ENCODE measurements around the gene HNRNPDL.
A peak's percentile ranks its signal among the peaks of the same experiment; 100 is the strongest.
"Not testable (repeated sequence)": the region's sequence is repeated elsewhere in the genome, so short reads cannot be mapped to it uniquely, and the experiment has no call there.

Gene HNRNPDL

GRCh38 chr4:82432596-82432995 is 2.3 kb upstream of the HNRNPDL start:
- DNase-seq (ENCODE audit: low read depth) = no peak

- no peak for DNase-seq (ENCODE audit: low read depth)
Measured at GRCh38 chr4:82431831-82432230, 1.6 kb upstream of the HNRNPDL start.

- no peak for DNase-seq (ENCODE audit: low read depth)
Measured at GRCh38 chr4:82430964-82431745, 893 bp upstream of the HNRNPDL start.

GRCh38 chr4:82429728-82430192 is 502 bp downstream of the HNRNPDL start:
- no peak for DNase-seq (ENCODE audit: low read depth)

- DNase-seq (ENCODE audit: low read depth) = peak; percentile 29
Measured at GRCh38 chr4:82428969-82429727, 1.1 kb downstream of the HNRNPDL start.

GRCh38 chr4:82428526-82428968 is 1.7 kb downstream of the HNRNPDL start:
- no peak for DNase-seq (ENCODE audit: low read depth)

GRCh38 chr4:82425478-82425877 is 4.8 kb downstream of the HNRNPDL start:
- DNase-seq (ENCODE audit: low read depth) = no peak

GRCh38 chr4:82423245-82424054 is 6.8 kb downstream of the HNRNPDL start:
- DNase-seq (ENCODE audit: low read depth) = no peak

GRCh38 chr4:82422616-82423015 is 7.6 kb downstream of the HNRNPDL start:
- DNase-seq (ENCODE audit: low read depth) = no peak

GRCh38 chr4:82421796-82422560 is 8.3 kb downstream of the HNRNPDL start:
- no peak for DNase-seq (ENCODE audit: low read depth)

- DNase-seq (ENCODE audit: low read depth) = no peak
Measured at GRCh38 chr4:82419451-82419850, 10.8 kb downstream of the HNRNPDL start.

GRCh38 chr4:82415922-82416365 is 14.3 kb downstream of the HNRNPDL start:
- no peak for DNase-seq (ENCODE audit: low read depth)

- DNase-seq (ENCODE audit: low read depth) = not testable (repeated sequence)
Measured at GRCh38 chr4:82415061-82415460, 15.2 kb downstream of the HNRNPDL start.

- no peak for DNase-seq (ENCODE audit: low read depth)
Measured at GRCh38 chr4:82403725-82404124, 26.5 kb downstream of the HNRNPDL start.

GRCh38 chr4:82402196-82402775 is 28.0 kb downstream of the HNRNPDL start:
- DNase-seq (ENCODE audit: low read depth) = no peak

- no peak for DNase-seq (ENCODE audit: low read depth)
Measured at GRCh38 chr4:82401600-82401999, 28.7 kb downstream of the HNRNPDL start.

- no peak for DNase-seq (ENCODE audit: low read depth)
Measured at GRCh38 chr4:82398263-82398662, 32.0 kb downstream of the HNRNPDL start.

- DNase-seq (ENCODE audit: low read depth) = no peak
Measured at GRCh38 chr4:82397527-82397926, 32.7 kb downstream of the HNRNPDL start.

GRCh38 chr4:82394896-82395295 is 35.4 kb downstream of the HNRNPDL start:
- no peak for DNase-seq (ENCODE audit: low read depth)

GRCh38 chr4:82390061-82390460 is 40.2 kb downstream of the HNRNPDL start:
- not testable (repeated sequence) for DNase-seq (ENCODE audit: low read depth)

- no peak for DNase-seq (ENCODE audit: low read depth)
Measured at GRCh38 chr4:82388405-82388804, 41.9 kb downstream of the HNRNPDL start.
